MCF 10A (cell line): ENCODE results near the gene URB1. TPM values are rescaled to one million over a fixed set of nuclear protein-coding genes. Genes with fewer than 3 reads are reported as not detected.
A peak's percentile ranks its signal among the peaks of the same experiment; 100 is the strongest.

Experiments
- BruUV-seq: library from RNA; stranded (reverse); fragments of 400-500 nt; replicated peaks from 2 replicates; lab custom pipeline; 2021; lab: Mats Ljungman, UMichigan
- CTCF ChIA-PET: fragments of 300-600 bp; sonication (Branson Sonifier 250); formaldehyde crosslinking; extraction: SDS; loops from one replicate; lab custom pipeline; 2021; ENCODE audit warnings: antibody characterized with exemption, inconsistent platforms; lab: Yijun Ruan, JAX
- POLR2A ChIA-PET: fragments of 300-600, 350-650 bp; sonication (Branson Sonifier 250); formaldehyde crosslinking; extraction: SDS; loops from one replicate; lab custom pipeline; 2020; ENCODE audit warnings: antibody characterized with exemption, inconsistent platforms; lab: Yijun Ruan, JAX
- DNase-seq: peaks from one replicate; pipeline ENCODE4 v3.0.0-alpha.2; 2018; ENCODE audit not compliant: unreplicated experiment
- H3K27ac Mint-ChIP-seq: one replicate; pipeline ENCODE4 v1.8.0; 2022; ENCODE audit warnings: mild to moderate bottlenecking, low read depth, mixed read lengths; ENCODE audit not compliant: unreplicated experiment
- H3K27me3 Mint-ChIP-seq: one replicate; pipeline ENCODE4 v1.8.0; 2022; ENCODE audit warnings: mixed read lengths; ENCODE audit not compliant: insufficient read depth, unreplicated experiment
- H3K36me3 Mint-ChIP-seq: one replicate; pipeline ENCODE4 v1.8.0; 2022; ENCODE audit warnings: mild to moderate bottlenecking, moderate library complexity, mixed read lengths; ENCODE audit not compliant: insufficient read depth, unreplicated experiment
- H3K4me1 Mint-ChIP-seq: one replicate; pipeline ENCODE4 v1.8.0; 2022; ENCODE audit warnings: mixed read lengths; ENCODE audit not compliant: insufficient read depth, unreplicated experiment
- H3K4me3 Mint-ChIP-seq: one replicate; pipeline ENCODE4 v1.8.0; 2022; ENCODE audit warnings: mild to moderate bottlenecking, moderate library complexity, mixed read lengths; ENCODE audit not compliant: unreplicated experiment
- H3K9me3 Mint-ChIP-seq: one replicate; pipeline ENCODE4 v1.8.0; 2022; ENCODE audit warnings: mixed read lengths; ENCODE audit not compliant: unreplicated experiment
- CTCF ChIP-seq: fragments of 200-600 bp; IDR thresholded peaks from one replicate; pipeline ENCODE4 v1.8.0; 2022; ENCODE audit warnings: antibody characterized with exemption, mild to moderate bottlenecking; ENCODE audit not compliant: unreplicated experiment
- intact Hi-C: fragments of 100-400 bp; cut with micrococcal nuclease; formaldehyde crosslinking; loops from 2 replicates; pipeline ENCODE4 v1.14.1; 2022
- total RNA-seq: library from RNA; stranded (reverse); gene quantifications from 2 replicates; pipeline ENCODE4 v1.2.3, GENCODE V29; 2022

Gene URB1
- total RNA-seq, 1 experiment from 2014 or later: 43.5 TPM

DNA sequence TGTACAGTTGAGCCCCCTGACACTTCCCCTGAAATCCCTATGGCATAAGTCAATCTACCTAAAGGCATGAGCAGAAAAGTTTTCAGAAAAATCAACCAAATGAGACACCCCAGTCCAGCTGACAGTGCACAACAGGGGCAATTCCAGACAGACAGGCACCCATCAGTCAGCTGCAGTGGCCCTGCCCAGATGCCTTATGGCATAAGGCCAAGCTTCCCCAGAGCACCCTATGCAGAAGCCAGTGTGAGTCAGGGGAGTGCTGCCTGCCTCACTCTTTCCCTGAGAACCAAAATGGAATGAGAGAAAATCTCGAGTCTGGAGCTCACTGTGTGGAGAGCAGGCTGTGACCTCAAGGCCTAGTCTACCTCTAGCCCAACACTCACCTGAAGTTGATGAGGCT is 56.1 kb downstream of the URB1 start:
- no TSS peak for BruUV-seq
- H3K4me1 Mint-ChIP-seq: peaks cover 14% of the 10 kb centered on the region

DNA sequence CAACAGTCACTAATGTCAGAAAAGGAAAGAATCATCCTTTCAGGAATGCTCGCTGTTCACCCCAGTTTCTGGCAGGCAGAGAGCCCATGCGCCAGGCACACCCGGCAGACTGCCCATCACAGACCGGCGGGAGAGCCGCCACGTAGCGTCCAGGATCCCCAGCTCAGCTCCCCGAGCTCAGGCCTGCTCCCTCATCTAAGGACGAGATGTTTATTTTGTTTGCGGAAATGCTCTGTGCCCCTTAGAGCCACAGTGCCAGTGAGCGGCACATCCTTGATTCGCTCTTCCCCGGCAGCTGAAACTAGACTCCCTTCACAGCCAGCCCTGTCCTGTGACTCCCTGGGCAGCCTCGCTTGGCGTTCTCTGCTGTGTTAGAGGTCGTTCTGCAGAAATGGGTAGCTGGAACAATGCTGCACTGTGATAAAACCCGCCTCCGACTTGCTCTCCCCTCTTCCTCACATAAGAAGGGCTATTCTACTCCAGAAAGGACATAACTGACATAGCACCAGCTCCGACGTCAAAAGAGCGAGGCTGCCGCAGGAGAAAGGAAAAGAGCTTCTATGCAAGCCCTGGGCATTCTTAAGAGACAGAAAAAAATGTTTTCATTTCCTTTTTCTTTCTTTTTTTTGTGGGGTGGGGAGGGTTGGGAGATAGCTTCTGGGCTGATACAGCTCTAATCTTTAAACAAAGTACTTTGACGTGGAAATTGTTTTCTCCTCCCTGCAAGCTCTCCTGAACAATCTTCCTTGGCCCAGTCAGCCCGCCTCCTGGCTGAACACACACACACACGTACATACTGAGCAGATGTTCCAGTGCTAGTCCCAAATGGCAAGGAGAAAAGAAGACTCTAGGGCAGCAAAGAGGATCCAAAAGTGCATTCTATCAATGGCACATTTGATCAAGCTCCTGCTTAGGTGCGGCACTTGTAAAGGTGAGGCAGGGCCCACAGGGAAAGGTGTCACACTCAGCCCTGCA is 56.9 kb downstream of the URB1 start:
- H3K4me1 Mint-ChIP-seq: peaks cover 14% of the 10 kb centered on the region
- no peak for TF ChIP-seq CTCF
- no peak overlapping the region for H3K27ac Mint-ChIP-seq
- intact Hi-C loops: no loop called here
- BruUV-seq: no TSS peak
- H3K27me3 Mint-ChIP-seq: no peaks in the 10 kb centered on the region
- H3K36me3 Mint-ChIP-seq: peaks cover 100% of the 10 kb centered on the region
- CTCF ChIA-PET: interaction anchor here (0.6 to 1.6 kb wide), 6 partner anchors 8 to 265 kb away, joined by 3 to 4 read pairs (median 3); no protein-coding TSS in a partner anchor
- no peak overlapping the region for H3K4me3 Mint-ChIP-seq
- POLR2A ChIA-PET: interaction anchor here (1.1 kb wide), 1 partner anchor 8 kb away, joined by 3 read pairs; no protein-coding TSS in a partner anchor
- DNase-seq: no peak
- H3K9me3 Mint-ChIP-seq: no peaks in the 10 kb centered on the region

More for the DNA sequence above, 56.1 kb downstream of the URB1 start:
- Mint-ChIP-seq H3K27me3 (no peaks in the 10 kb centered on the region), H3K36me3 (peaks cover 100% of the 10 kb centered on the region), H3K4me3 (no peak overlapping the region), H3K27ac (peak overlapping the region; percentile 40), H3K9me3 (no peaks in the 10 kb centered on the region)
- intact Hi-C loops: no loop called here
- peak; percentile 59 for DNase-seq
- POLR2A ChIA-PET: interaction anchor here (1.1 kb wide), 1 partner anchor 9 kb away, joined by 3 read pairs; no protein-coding TSS in a partner anchor
- CTCF ChIA-PET: interaction anchor here (0.9 kb wide), 1 partner anchor 8 kb away, joined by 3 read pairs; no protein-coding TSS in a partner anchor
- no peak for TF ChIP-seq CTCF

GRCh38 chr21:32334980-32335531 is 57.8 kb downstream of the URB1 start:
- Mint-ChIP-seq H3K4me1 (peaks cover 6% of the 10 kb centered on the region), H3K27ac (no peak overlapping the region), H3K9me3 (no peaks in the 10 kb centered on the region), H3K27me3 (no peaks in the 10 kb centered on the region), H3K36me3 (peaks cover 100% of the 10 kb centered on the region), H3K4me3 (no peak overlapping the region)
- TF ChIP-seq CTCF: no peak
- POLR2A ChIA-PET: no interaction called here
- DNase-seq: no peak
- intact Hi-C loops: no loop called here
- CTCF ChIA-PET: interaction anchor here (0.6 to 1.6 kb wide), 3 partner anchors 9 to 266 kb away, joined by 3 to 4 read pairs (median 4); no protein-coding TSS in a partner anchor
- no TSS peak for BruUV-seq
